Common myeloid progenitor, CD34-positive (primary cell): ENCODE results near the gene FKTN.
A peak's percentile ranks its signal among the peaks of the same experiment; 100 is the strongest.

ENCODE experiments used
- CTCF ChIA-PET: fragments of 350-600 bp; sonication (Branson Sonifier 250); formaldehyde crosslinking; loops from one replicate; lab custom pipeline; 2021; ENCODE audit warnings: antibody characterized with exemption; lab: Charles Lee
- POLR2A ChIA-PET: fragments of 350-600 bp; sonication (Branson Sonifier 250); formaldehyde crosslinking; loops from one replicate; lab custom pipeline; 2021; ENCODE audit warnings: antibody characterized with exemption; lab: Charles Lee
- DNase-seq, 3 donors: peaks; one replicate each; pipeline versions ENCODE4 v3.0.0 to v3.0.0-alpha.2; 2013
- H3K27ac ChIP-seq, 2 experiments: 1 replicate in 1 of 2; 2 replicates in 1 of 2; pipeline ENCODE4 v1.7.0; 2013; ENCODE audit warnings: inconsistent platforms in 2 of 2, low read length in 2 of 2, mild to moderate bottlenecking in 2 of 2, low read depth in 1 of 2, moderate library complexity in 1 of 2; ENCODE audit not compliant: severe bottlenecking in 2 of 2, insufficient read depth in 1 of 2, poor library complexity in 1 of 2
- H3K27me3 ChIP-seq, 5 experiments: replicated peaks in 2 of 5; 1 replicate in 3 of 5; 2 replicates in 2 of 5; pipeline versions ENCODE4 v1.6.1 to v1.7.0; 2013; ENCODE audit warnings: low read length in 4 of 5, mild to moderate bottlenecking in 2 of 5, moderate library complexity in 2 of 5, inconsistent platforms in 1 of 5; ENCODE audit not compliant: insufficient read depth in 5 of 5, control insufficient read depth in 4 of 5
- H3K36me3 ChIP-seq, 4 experiments: 1 replicate in 2 of 4; 2 replicates in 2 of 4; pipeline versions ENCODE4 v1.6.1 to v1.7.0; 2013; ENCODE audit warnings: low read length in 3 of 4, control low read depth in 1 of 4, mild to moderate bottlenecking in 1 of 4; ENCODE audit not compliant: control insufficient read depth in 4 of 4, insufficient read depth in 4 of 4
- H3K4me1 ChIP-seq, 4 experiments: 1 replicate in 3 of 4; 2 replicates in 1 of 4; pipeline versions ENCODE4 v1.6.1 to v1.7.1; 2013; ENCODE audit warnings: low read length in 3 of 4, mild to moderate bottlenecking in 3 of 4, control low read depth in 1 of 4, inconsistent platforms in 1 of 4, moderate library complexity in 1 of 4; ENCODE audit not compliant: control insufficient read depth in 4 of 4, insufficient read depth in 4 of 4; ENCODE audit errors: control extremely low read depth in 1 of 4
- H3K4me3 ChIP-seq, 7 experiments: 1 replicate in 4 of 7; 2 replicates in 3 of 7; pipeline versions ENCODE4 v1.5.1 to v1.7.0; 2013; ENCODE audit warnings: mild to moderate bottlenecking in 7 of 7, low read length in 6 of 7, moderate library complexity in 6 of 7, inconsistent platforms in 2 of 7, low read depth in 2 of 7, control low read depth in 1 of 7; ENCODE audit not compliant: insufficient read depth in 4 of 7, control insufficient read depth in 1 of 7; ENCODE audit errors: extremely low read depth in 1 of 7
- H3K9me3 ChIP-seq, 5 experiments: 1 replicate in 4 of 5; 2 replicates in 1 of 5; pipeline versions ENCODE4 v1.6.1 to v1.7.1; 2013; ENCODE audit warnings: low read length in 4 of 5, mild to moderate bottlenecking in 2 of 5, inconsistent platforms in 1 of 5, low read depth in 1 of 5, moderate library complexity in 1 of 5; ENCODE audit not compliant: control insufficient read depth in 4 of 5, insufficient read depth in 2 of 5; ENCODE audit errors: control extremely low read depth in 1 of 5
- WGBS: methylation state at CpG from one replicate; pipeline ENCODE4 v1.1.5; 2013; ENCODE audit not compliant: insufficient coverage; 5-methylcytosine and 5-hydroxymethylcytosine counted together

Gene FKTN

GRCh38 chr9:105632807-105633206 lies 74.9 kb downstream of the FKTN start:
- CTCF ChIA-PET: interaction anchor here (1.4 kb wide), 1 partner anchor 10 kb away, joined by 3 read pairs; no protein-coding TSS in a partner anchor
- DNase-seq: no peak
- WGBS: 100% methylated on average over 1 of the region's 1 CpG
- Histone ChIP-seq H3K4me3 (no peak overlapping the region), H3K4me1 (no peaks in the 10 kb centered on the region), H3K27me3 (no peaks in the 10 kb centered on the region), H3K36me3 (peaks cover 3 to 7% (median 4%) of the 10 kb centered on the region in 4 experiments), H3K9me3 (no peaks in the 10 kb centered on the region), H3K27ac (no peak overlapping the region)
- POLR2A ChIA-PET: no interaction called here

GRCh38 chr9:105633411-105633810 lies 75.5 kb downstream of the FKTN start:
- H3K9me3 ChIP-seq: no peaks in the 10 kb centered on the region
- H3K36me3 ChIP-seq: peaks cover 3 to 7% (median 4%) of the 10 kb centered on the region in 4 experiments
- WGBS: 100% methylated on average over 2 of the region's 3 CpGs
- ChIA-PET POLR2A (no interaction called here), CTCF (interaction anchor here (1.4 kb wide), 1 partner anchor 11 kb away, joined by 3 read pairs; no protein-coding TSS in a partner anchor)
- no peaks in the 10 kb centered on the region for H3K27me3 ChIP-seq
- no peak overlapping the region for H3K27ac ChIP-seq
- no peaks in the 10 kb centered on the region for H3K4me1 ChIP-seq
- no peak for DNase-seq
- H3K4me3 ChIP-seq: no peak overlapping the region

GRCh38 chr9:105636331-105636730 lies 78.4 kb downstream of the FKTN start:
- 100% methylated on average over 1 of the region's 1 CpG for WGBS
- Histone ChIP-seq H3K4me3 (no peak overlapping the region), H3K9me3 (no peaks in the 10 kb centered on the region), H3K27ac (no peak overlapping the region), H3K4me1 (no peaks in the 10 kb centered on the region), H3K36me3 (peaks cover 0 to 7% (median 4%) of the 10 kb centered on the region in 4 experiments), H3K27me3 (no peaks in the 10 kb centered on the region)
- ChIA-PET POLR2A (no interaction called here), CTCF (interaction anchor here (1.3 to 1.8 kb wide), 4 partner anchors 10 to 86 kb away, joined by 3 to 10 read pairs (median 6); no protein-coding TSS in a partner anchor)
- no peak for DNase-seq

GRCh38 chr9:105637787-105638395 lies 80.0 kb downstream of the FKTN start:
- CTCF ChIA-PET: interaction anchor here (0.6 to 1.7 kb wide), 8 partner anchors 9 to 559 kb away, joined by 3 to 7 read pairs (median 4); no protein-coding TSS in a partner anchor
- H3K27ac ChIP-seq: no peak overlapping the region
- POLR2A ChIA-PET: no interaction called here
- WGBS: 95% methylated on average over 4 of the region's 4 CpGs
- H3K4me3 ChIP-seq: no peak overlapping the region
- peaks cover 0 to 7% (median 4%) of the 10 kb centered on the region in 4 experiments for H3K36me3 ChIP-seq
- H3K9me3 ChIP-seq: no peaks in the 10 kb centered on the region
- H3K27me3 ChIP-seq: no peaks in the 10 kb centered on the region
- DNase-seq: peak in 2 of 3 donors; percentile 14
- no peaks in the 10 kb centered on the region for H3K4me1 ChIP-seq

- Histone ChIP-seq H3K36me3 (peaks cover 0 to 7% (median 3%) of the 10 kb centered on the region in 4 experiments), H3K4me1 (no peaks in the 10 kb centered on the region), H3K4me3 (no peak overlapping the region), H3K27ac (no peak overlapping the region), H3K27me3 (no peaks in the 10 kb centered on the region), H3K9me3 (no peaks in the 10 kb centered on the region)
- POLR2A ChIA-PET: no interaction called here
- CTCF ChIA-PET: interaction anchor here (0.7 to 1.4 kb wide), 3 partner anchors 8 to 89 kb away, joined by 3 to 6 read pairs (median 3); no protein-coding TSS in a partner anchor
- no peak for DNase-seq
These were observed 82.0 kb downstream of the FKTN start for GRCh38 chr9:105639936-105640335.

- H3K36me3 ChIP-seq: peaks cover 0 to 2% (median 0%) of the 10 kb centered on the region in 4 experiments
- no peak overlapping the region for H3K4me3 ChIP-seq
- DNase-seq: no peak
- no peaks in the 10 kb centered on the region for H3K9me3 ChIP-seq
- ChIA-PET CTCF (no interaction called here), POLR2A (no interaction called here)
- H3K27ac ChIP-seq: no peak overlapping the region
- H3K4me1 ChIP-seq: no peaks in the 10 kb centered on the region
- H3K27me3 ChIP-seq: no peaks in the 10 kb centered on the region
These were observed 85.9 kb downstream of the FKTN start for GRCh38 chr9:105643795-105644194.

- WGBS: 100% methylated on average over 4 of the region's 7 CpGs
- DNase-seq: no peak
- ChIA-PET CTCF (interaction anchor here (1.2 to 1.6 kb wide), 2 partner anchors 10 to 72 kb away, joined by 4 to 7 read pairs; no protein-coding TSS in a partner anchor), POLR2A (no interaction called here)
- Histone ChIP-seq H3K9me3 (no peaks in the 10 kb centered on the region), H3K4me3 (no peak overlapping the region), H3K27me3 (no peaks in the 10 kb centered on the region), H3K36me3 (no peaks in the 10 kb centered on the region), H3K27ac (peak overlapping the region in 1 of 2 experiments; percentile 6), H3K4me1 (no peaks in the 10 kb centered on the region)
These were observed 89.1 kb downstream of the FKTN start for GRCh38 chr9:105646879-105647594.
